H9 (cell line): Measurements from ENCODE around the gene HSD17B3. TPM values are rescaled to one million over a fixed set of nuclear protein-coding genes. Genes with fewer than 3 reads are reported as not detected.
A peak's percentile ranks its signal among the peaks of the same experiment; 100 is the strongest.

Experiments
- DNase-seq: peaks from one replicate; pipeline ENCODE4 v3.0.0-alpha.2; 2017
- H2AFZ ChIP-seq: one replicate; pipeline ENCODE4 v1.6.1; 2013; ENCODE audit warnings: mild to moderate bottlenecking, low read length, control low read depth, moderate library complexity
- H2AK5ac ChIP-seq: 2 replicates; pipeline ENCODE4 v1.6.1; 2013; ENCODE audit warnings: low read length, control low read depth, mixed read lengths; ENCODE audit not compliant: insufficient read length
- H2BK120ac ChIP-seq: one replicate; pipeline ENCODE4 v1.6.1; 2013; ENCODE audit warnings: low read depth, mild to moderate bottlenecking, low read length, control low read depth, inconsistent platforms; ENCODE audit not compliant: poor library complexity, severe bottlenecking
- H2BK12ac ChIP-seq: 2 replicates; pipeline ENCODE4 v1.6.1; 2013; ENCODE audit warnings: low read length, control low read depth, mixed read lengths, low read depth; ENCODE audit not compliant: insufficient read length
- H2BK15ac ChIP-seq: 2 replicates; pipeline ENCODE4 v1.6.1; 2013; ENCODE audit warnings: low read depth, low read length, control low read depth
- H2BK20ac ChIP-seq: one replicate; pipeline ENCODE4 v1.6.1; 2013; ENCODE audit warnings: low read depth, mild to moderate bottlenecking, low read length, control low read depth, inconsistent platforms; ENCODE audit not compliant: poor library complexity, severe bottlenecking
- H2BK5ac ChIP-seq: 2 replicates; pipeline ENCODE4 v1.6.1; 2013; ENCODE audit warnings: low read length, control low read depth, mixed read lengths; ENCODE audit not compliant: insufficient read length
- H3K14ac ChIP-seq: 2 replicates; pipeline ENCODE4 v1.6.1; 2013; ENCODE audit warnings: low read length, control low read depth; ENCODE audit not compliant: insufficient read depth
- H3K18ac ChIP-seq: 2 replicates; pipeline ENCODE4 v1.6.1; 2013; ENCODE audit warnings: low read depth, mild to moderate bottlenecking, mixed read lengths, low read length, control low read depth; ENCODE audit not compliant: insufficient read length
- H3K23ac ChIP-seq: 2 replicates; pipeline ENCODE4 v1.6.1; 2013; ENCODE audit warnings: low read length, control low read depth, mixed read lengths, low read depth; ENCODE audit not compliant: insufficient read length
- H3K23me2 ChIP-seq: 2 replicates; pipeline ENCODE4 v1.6.1; 2013; ENCODE audit warnings: low read depth, mild to moderate bottlenecking, mixed read lengths, low read length, control low read depth; ENCODE audit not compliant: insufficient read length, poor library complexity, severe bottlenecking
- H3K27ac ChIP-seq: 2 replicates; pipeline ENCODE4 v1.5.1; 2013; ENCODE audit warnings: low read length, control low read depth, mixed read lengths, low read depth; ENCODE audit not compliant: insufficient read length
- H3K27me3 ChIP-seq: 2 replicates; pipeline ENCODE4 v1.6.1; 2013; ENCODE audit warnings: low read length, control low read depth, inconsistent platforms; ENCODE audit not compliant: insufficient read depth
- H3K4ac ChIP-seq: 2 replicates; pipeline ENCODE4 v1.6.1; 2013; ENCODE audit warnings: low read depth, mild to moderate bottlenecking, control low read depth, inconsistent platforms, low read length, moderate library complexity
- H3K4me1 ChIP-seq: 2 replicates; pipeline ENCODE4 v1.6.1; 2013; ENCODE audit warnings: low read length, control low read depth, inconsistent platforms; ENCODE audit not compliant: insufficient read depth
- H3K4me2 ChIP-seq: 2 replicates; pipeline ENCODE4 v1.6.1; 2013; ENCODE audit warnings: low read length, control low read depth, mixed read lengths; ENCODE audit not compliant: insufficient read length, insufficient read depth
- H3K56ac ChIP-seq: 2 replicates; pipeline ENCODE4 v1.6.1; 2013; ENCODE audit warnings: low read depth, mild to moderate bottlenecking, mixed read lengths, low read length, control low read depth; ENCODE audit not compliant: insufficient read length
- H3K79me1 ChIP-seq: 2 replicates; pipeline ENCODE4 v1.6.1; 2013; ENCODE audit warnings: low read depth, mild to moderate bottlenecking, moderate library complexity, low read length, control low read depth, inconsistent platforms; ENCODE audit not compliant: insufficient read depth, poor library complexity, severe bottlenecking
- H3K79me2 ChIP-seq: 2 replicates; pipeline ENCODE4 v1.6.1; 2013; ENCODE audit warnings: low read length, control low read depth, inconsistent platforms; ENCODE audit not compliant: insufficient read depth
- H3K9ac ChIP-seq: 2 replicates; pipeline ENCODE4 v1.6.1; 2013; ENCODE audit warnings: low read length, control low read depth, mixed read lengths; ENCODE audit not compliant: insufficient read length; ENCODE audit errors: extremely low read depth
- H3K9me3 ChIP-seq: one replicate; pipeline ENCODE4 v1.6.1; 2013; ENCODE audit warnings: low read depth, low read length, inconsistent platforms; ENCODE audit not compliant: control insufficient read depth
- H3T11ph ChIP-seq: one replicate; pipeline ENCODE4 v1.6.1; 2013; ENCODE audit warnings: mild to moderate bottlenecking, low read length, control low read depth, inconsistent platforms
- H4K20me1 ChIP-seq: one replicate; pipeline ENCODE4 v1.6.1; 2013; ENCODE audit not compliant: control insufficient read depth, insufficient read length, insufficient read depth
- H4K5ac ChIP-seq: 2 replicates; pipeline ENCODE4 v1.6.1; 2013; ENCODE audit warnings: low read depth, mild to moderate bottlenecking, mixed read lengths, low read length, control low read depth; ENCODE audit not compliant: insufficient read length
- H4K8ac ChIP-seq: replicated peaks from 2 replicates; pipeline ENCODE4 v1.6.1; 2013; ENCODE audit warnings: low read length, control low read depth, mixed read lengths, low read depth; ENCODE audit not compliant: insufficient read length
- H4K91ac ChIP-seq: 2 replicates; pipeline ENCODE4 v1.6.1; 2013; ENCODE audit warnings: low read depth, mild to moderate bottlenecking, moderate library complexity, mixed read lengths, low read length, control low read depth; ENCODE audit not compliant: insufficient read length
- H3K27ac Mint-ChIP-seq, 3 experiments: 2 replicates in 2 of 3; 3 replicates in 1 of 3; pipeline ENCODE4 v1.8.0; 2020 to 2021; ENCODE audit warnings: mixed read lengths in 3 of 3, mild to moderate bottlenecking in 1 of 3, moderate library complexity in 1 of 3
- H3K27me3 Mint-ChIP-seq: 2 replicates; pipeline ENCODE4 v1.8.0; 2021; ENCODE audit warnings: low read depth, mild to moderate bottlenecking, moderate library complexity, mixed read lengths
- H3K36me3 Mint-ChIP-seq, 3 experiments: 2 replicates in 2 of 3; 3 replicates in 1 of 3; pipeline ENCODE4 v1.8.0; 2020 to 2021; ENCODE audit warnings: low read depth in 3 of 3, mixed read lengths in 3 of 3; ENCODE audit not compliant: insufficient read depth in 1 of 3
- H3K4me1 Mint-ChIP-seq, 2 experiments: 2 replicates each; pipeline ENCODE4 v1.8.0; 2020; ENCODE audit warnings: mixed read lengths in 2 of 2
- H3K4me3 Mint-ChIP-seq, 2 experiments: 2 replicates in 1 of 2; 3 replicates in 1 of 2; pipeline ENCODE4 v1.8.0; 2020 to 2021; ENCODE audit warnings: mild to moderate bottlenecking in 2 of 2, mixed read lengths in 2 of 2, moderate library complexity in 1 of 2
- H3K9me3 Mint-ChIP-seq, 2 experiments: 2 replicates in 1 of 2; 3 replicates in 1 of 2; pipeline ENCODE4 v1.8.0; 2020; ENCODE audit warnings: mild to moderate bottlenecking in 2 of 2, mixed read lengths in 2 of 2, moderate library complexity in 1 of 2
- CTCF ChIP-seq: fragments of 200-600 bp; sonication (generic); conservative IDR thresholded peaks from 3 replicates; pipeline ENCODE4 v1.8.0; 2021; ENCODE audit warnings: antibody characterized with exemption, mild to moderate bottlenecking
- WGBS: extraction: QIAGEN DNeasy Blood & Tissue Kit; methylation state at CpG from one replicate; pipeline ENCODE4 v1.1.7; 2013; ENCODE audit warnings: missing lambda C conversion rate, low lambda C conversion rate, mixed read lengths; ENCODE audit not compliant: insufficient read length; ENCODE audit errors: extremely low coverage; 5-methylcytosine and 5-hydroxymethylcytosine counted together
- total RNA-seq: library from RNA; stranded (reverse); gene quantifications from 2 replicates; pipeline ENCODE4 v1.2.1, GENCODE V29; 2021

HSD17B3 gene
- total RNA-seq, 1 experiment from 2014 or later: not detected

DNA sequence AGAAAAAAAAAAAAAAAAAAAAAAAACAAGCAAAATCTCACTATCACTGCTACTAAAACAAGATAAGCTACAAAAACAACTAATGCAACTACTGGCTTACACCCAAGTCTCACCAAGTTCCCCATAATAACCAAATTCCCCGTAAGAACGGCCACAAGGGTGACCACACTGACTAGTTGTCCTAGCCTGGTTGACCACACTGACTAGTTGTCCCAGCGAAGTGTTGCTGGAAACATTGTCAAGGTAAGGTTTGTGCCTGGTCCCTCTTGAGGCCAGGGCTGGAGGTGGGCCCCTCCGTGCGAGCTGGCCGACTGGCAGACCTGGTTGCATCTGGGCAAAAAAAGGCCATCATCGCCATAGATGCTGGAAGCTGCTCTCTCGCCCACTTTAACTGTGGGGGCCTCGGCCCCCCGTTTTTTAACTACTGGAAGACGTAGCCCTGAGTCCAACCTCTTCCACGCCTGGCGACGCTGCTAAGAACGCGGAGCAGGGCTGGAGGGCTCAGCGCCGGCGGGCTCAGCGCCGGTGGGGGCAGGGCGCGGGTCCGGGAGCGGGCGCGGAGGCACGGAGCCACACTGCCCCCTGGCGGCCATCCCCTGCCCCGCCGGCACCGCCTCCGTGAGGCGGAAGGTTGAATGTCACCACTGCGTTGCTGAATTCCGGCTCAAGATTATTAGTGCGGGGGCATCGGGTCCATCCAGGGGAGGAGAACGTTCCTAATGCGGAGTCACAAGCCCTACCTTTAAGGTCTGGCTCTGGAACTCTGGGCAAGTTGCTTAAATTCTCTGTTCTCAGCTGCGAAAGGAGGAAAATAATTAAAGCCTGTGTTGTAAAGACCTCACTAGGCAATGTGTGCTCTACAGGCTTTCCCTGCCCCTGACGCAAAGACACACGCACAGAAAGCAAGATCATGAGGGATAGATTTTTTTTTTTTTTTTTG is 84.0 kb downstream of the HSD17B3 start:
- Histone ChIP-seq H2BK20ac (no peak overlapping the region), H3K23ac (no peak overlapping the region), H3K27me3 (no peaks in the 10 kb centered on the region), H4K5ac (no peak overlapping the region), H3K79me2 (0 out of 2 replicates have a peak, but pooled peaks cover 1% of the 10 kb centered on the region), H3K9me3 (no peaks in the 10 kb centered on the region), H3K56ac (no peak overlapping the region), H2BK120ac (no peak overlapping the region), H3K18ac (no peak overlapping the region), H2AK5ac (no peak overlapping the region), H3K23me2 (no peaks in the 10 kb centered on the region), H2AFZ (no peak overlapping the region), H3T11ph (no peak overlapping the region), H3K27ac (no peak overlapping the region), H4K20me1 (no peaks in the 10 kb centered on the region), H2BK12ac (no peak overlapping the region), H2BK15ac (no peak overlapping the region), H3K4ac (no peak overlapping the region), H4K91ac (no peak overlapping the region), H3K4me1 (no peaks in the 10 kb centered on the region), H3K79me1 (no peaks in the 10 kb centered on the region), H3K4me2 (peak overlapping the region; percentile 19), H3K14ac (no peak overlapping the region), H4K8ac (no peak overlapping the region), H3K9ac (no peak overlapping the region), H2BK5ac (no peak overlapping the region)
- peak overlapping the region in 1 of 3 experiments; percentile 29; a peak in 2 of 7 replicates for H3K27ac Mint-ChIP-seq
- H3K4me1 Mint-ChIP-seq: peaks cover 19 to 20% of the 10 kb centered on the region in 2 experiments
- peak; percentile 99 for TF ChIP-seq CTCF
- peak overlapping the region; percentile 56 to 65 for H3K4me3 Mint-ChIP-seq
- DNase-seq: peak; percentile 83
- H3K27me3 Mint-ChIP-seq: peaks cover 42% of the 10 kb centered on the region
- peaks cover 0 to 5% (median 3%) of the 10 kb centered on the region in 3 experiments; a peak in 5 of 7 replicates for H3K36me3 Mint-ChIP-seq
- WGBS: no CpG with 5 or more reads among the region's 43 CpGs
- H3K9me3 Mint-ChIP-seq: peaks cover 8 to 9% of the 10 kb centered on the region in 2 experiments; a peak in 4 of 5 replicates
